ENCODE measurements around the gene IRF4.

The IRF4 gene

GRCh38 chr6:391559-392440 is at the start of gene IRF4:
Gene IRF4 (plus strand): TSS chr6:391752. CDS start chr6:393153, 1,401 bp downstream.
- DNase-seq: no peak

- no peak for DNase-seq
These were observed 49.4 kb upstream of the IRF4 start for GRCh38 chr6:341914-342831.

DNA sequence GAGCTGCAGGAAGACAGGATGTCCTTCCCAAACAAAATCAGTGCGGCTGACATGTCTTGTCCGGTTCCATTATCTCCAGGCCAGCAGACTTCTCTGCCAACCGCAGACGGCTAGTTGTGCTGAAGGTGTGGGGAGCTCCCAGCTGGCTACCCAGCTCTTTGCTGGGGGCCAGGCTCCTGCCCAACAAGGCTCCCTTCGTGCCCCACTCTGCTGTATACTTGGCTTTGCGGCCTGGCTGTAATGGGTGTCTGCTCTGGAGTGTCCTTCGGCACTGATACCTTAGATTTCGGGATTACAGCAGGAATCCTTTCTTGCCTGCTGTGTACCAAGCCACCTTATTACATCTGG is 48.7 kb upstream of the IRF4 start:
- no peak for DNase-seq

GRCh38 chr6:343226-343935 is 48.2 kb upstream of the IRF4 start:
- no peak for DNase-seq

GRCh38 chr6:343960-344815 is 47.4 kb upstream of the IRF4 start:
- no peak for DNase-seq

DNA sequence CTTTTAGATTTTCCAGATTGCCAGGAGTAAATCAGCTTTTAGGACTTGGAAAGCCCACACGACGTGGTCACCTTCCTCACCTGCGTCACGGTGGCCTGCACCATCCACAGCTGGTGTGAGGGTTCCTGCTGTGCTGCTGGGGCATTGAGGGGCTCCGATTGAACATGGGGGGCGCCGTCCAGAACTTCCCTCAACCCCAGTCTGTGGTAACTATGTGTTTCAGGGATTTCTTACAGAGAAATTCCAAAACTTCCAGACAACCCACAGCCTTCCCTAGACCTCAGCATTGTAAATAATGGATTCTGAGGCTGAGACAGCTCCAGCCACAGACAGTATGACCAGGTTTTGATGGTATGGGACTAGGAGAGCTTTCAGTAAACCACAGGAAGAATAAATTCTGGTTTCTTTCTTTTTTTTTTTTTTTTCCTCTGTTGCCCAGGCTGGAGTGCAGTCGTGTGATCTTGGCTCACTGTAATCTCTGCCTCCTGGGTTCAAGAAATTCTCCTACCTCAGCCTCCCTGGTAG is 46.7 kb upstream of the IRF4 start:
- DNase-seq: no peak

- no peak for DNase-seq
These were observed 45.7 kb upstream of the IRF4 start for GRCh38 chr6:345747-346385.

- DNase-seq: no peak
These were observed 45.0 kb upstream of the IRF4 start for GRCh38 chr6:346386-347030.

- no peak for DNase-seq
These were observed 44.3 kb upstream of the IRF4 start for GRCh38 chr6:347232-347631.

DNA sequence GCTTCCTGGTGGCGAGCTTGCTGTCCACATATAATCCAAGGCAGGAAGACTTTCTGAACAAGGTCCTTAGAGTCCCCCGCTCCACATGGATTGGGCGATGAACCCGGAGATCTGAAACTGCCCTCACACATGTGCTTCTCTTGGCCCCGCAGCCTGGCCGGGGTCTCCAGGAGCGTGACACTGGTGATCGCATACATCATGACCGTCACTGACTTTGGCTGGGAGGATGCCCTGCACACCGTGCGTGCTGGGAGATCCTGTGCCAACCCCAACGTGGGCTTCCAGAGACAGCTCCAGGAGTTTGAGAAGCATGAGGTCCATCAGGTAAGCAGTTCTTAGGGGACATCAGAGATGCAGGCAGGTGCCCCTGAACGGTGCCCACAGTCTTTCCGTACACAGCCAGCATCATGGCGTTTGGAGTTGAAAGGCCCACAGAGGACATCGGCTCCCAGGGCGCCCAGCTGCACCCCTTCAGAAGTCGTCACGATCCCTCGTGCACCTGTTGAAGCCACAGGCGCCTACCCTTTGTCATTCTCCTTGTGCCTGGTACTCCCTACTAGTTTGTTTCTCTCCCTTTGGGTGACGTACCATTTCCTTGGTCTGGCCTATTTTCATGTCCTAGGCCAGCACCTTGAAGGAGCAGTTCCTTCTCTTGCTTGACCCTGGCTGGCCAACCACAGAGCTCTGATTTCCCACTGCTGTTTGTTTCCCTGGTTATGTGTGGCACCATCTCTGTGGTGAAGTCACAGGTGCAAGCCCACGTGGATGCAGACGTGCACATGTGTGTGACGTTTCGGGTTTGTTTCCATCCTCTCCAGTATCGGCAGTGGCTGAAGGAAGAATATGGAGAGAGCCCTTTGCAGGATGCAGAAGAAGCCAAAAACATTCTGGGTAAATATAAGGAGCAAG is 43.3 kb upstream of the IRF4 start:
- DNase-seq: no peak

GRCh38 chr6:348860-349396 is 42.6 kb upstream of the IRF4 start:
- no peak for DNase-seq

GRCh38 chr6:349491-349921 is 42.0 kb upstream of the IRF4 start:
- DNase-seq: no peak

DNA sequence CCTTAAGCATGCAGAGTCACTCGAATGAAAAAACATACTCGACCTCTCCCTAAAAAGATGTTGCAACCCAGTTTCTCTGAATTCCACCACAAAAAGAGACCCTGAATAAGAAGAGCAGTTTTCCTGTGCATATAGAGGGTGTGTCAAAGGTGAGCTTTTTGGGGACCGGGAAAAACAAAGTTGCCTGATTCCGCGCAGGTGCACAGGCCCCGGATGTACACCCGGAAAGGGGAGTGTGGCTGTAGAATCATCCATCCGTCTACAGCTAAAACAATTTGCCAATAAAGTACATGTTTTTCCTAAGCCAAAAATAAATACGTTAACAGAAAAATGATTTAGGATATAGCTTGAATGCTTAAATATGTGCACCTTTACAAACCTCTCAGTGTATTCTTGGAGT is 41.2 kb upstream of the IRF4 start:
- no peak for DNase-seq

GRCh38 chr6:351011-351866 is 40.3 kb upstream of the IRF4 start:
- DNase-seq: no peak

DNA sequence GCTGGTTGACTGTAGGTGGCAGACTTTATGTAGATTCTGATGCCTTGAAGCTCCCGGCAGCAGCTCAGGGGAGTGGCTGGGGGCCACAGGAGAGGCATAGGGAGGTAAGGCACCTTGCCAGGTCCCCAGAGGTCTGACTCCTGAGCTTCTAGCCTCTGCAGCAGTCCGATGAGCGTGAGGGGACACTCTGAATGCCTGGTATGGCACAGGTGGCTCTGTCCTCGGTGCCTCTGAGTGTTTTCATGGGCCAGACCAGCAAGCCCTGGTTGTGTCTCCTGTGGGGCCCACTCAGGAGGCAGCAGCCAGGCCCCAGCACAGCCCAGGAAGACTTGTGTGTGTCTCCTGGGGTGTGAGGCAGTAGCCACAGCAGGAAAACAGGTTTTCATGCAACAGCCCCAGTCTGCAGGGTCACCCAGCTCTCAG is 39.7 kb upstream of the IRF4 start:
- DNase-seq: no peak

GRCh38 chr6:352474-352873 is 39.1 kb upstream of the IRF4 start:
- no peak for DNase-seq

DNA sequence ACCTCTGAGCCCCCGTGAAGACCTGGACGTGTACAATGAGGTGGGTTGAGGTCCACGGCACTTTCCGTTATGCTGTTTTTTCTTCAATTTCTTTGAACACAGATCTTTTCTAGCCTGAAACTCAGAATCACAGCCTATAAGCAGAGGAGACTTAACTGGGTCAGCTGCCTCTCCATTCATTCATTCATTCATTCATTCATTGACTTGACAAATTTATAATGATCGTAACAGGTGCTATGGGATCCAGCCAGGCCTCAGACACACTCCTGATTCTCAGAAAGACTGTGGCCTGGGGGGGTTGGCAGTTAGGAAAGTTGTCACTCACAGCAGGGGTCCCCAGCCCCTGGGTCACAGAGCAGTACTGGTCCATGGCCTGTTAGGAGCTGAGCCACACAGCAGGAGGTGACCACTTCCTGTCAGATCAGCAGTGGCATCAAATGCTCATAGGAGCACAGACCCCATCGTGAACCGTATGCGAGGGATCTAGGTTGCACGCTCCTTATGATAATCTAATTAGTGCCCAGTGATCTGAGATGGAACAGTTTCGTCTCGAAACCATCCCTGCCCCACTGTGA is 38.6 kb upstream of the IRF4 start:
- no peak for DNase-seq
